NCI-H69 (cell line): ENCODE results near the gene PINK1.
"Not testable (repeated sequence)": the region's sequence is repeated elsewhere in the genome, so short reads cannot be mapped to it uniquely, and the experiment has no call there.

Experiments used
- DNase-seq: peaks from one replicate; lab custom pipeline; 2025; lab: John Stamatoyannopoulos, UW

Gene PINK1

DNA sequence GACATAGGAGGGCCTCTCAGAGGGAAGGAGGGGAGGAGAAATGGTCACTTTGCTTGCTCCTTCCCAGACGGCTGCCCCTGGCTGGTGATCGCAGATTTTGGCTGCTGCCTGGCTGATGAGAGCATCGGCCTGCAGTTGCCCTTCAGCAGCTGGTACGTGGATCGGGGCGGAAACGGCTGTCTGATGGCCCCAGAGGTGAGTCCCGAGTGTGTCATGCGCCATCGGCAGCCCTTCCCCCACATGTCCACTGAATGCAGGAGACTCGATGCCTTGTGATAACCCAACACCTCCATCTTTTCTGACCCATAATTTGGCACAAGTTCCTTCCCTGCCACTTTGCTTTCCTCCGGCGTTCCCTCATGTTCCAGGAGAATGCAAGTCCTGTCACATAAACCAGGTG, 15.2 kb downstream of the PINK1 start:
- no peak for DNase-seq

DNA sequence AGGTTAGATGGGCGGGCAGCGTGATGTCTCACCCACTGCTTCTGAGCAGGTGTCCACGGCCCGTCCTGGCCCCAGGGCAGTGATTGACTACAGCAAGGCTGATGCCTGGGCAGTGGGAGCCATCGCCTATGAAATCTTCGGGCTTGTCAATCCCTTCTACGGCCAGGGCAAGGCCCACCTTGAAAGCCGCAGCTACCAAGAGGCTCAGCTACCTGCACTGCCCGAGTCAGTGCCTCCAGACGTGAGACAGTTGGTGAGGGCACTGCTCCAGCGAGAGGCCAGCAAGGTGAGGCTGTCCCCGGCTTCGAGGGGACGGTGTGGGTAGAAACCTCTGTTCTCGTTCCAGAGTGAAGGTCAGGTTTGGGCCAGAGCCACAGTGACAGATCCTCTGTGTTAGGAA, 15.7 kb downstream of the PINK1 start:
- no peak for DNase-seq

DNA sequence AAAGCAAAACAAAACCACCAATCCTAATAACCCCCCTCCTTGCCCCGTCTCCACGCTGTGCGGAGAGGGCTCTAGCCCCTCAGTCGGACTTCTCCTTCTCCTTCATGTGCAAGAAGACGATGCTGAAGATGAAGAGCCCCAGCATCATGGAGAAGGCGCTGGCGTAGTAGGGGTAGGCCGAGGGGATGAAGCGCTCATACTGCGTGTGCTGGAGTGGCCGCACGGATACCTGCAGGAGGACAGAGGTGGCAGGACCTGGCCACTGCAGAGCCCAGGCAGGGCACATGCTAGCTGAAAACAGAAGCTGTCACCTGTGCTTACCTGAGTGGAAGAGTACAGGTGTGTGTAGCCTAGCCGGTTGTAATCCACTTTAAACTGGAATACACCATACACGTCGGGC, 19.0 kb downstream of the PINK1 start:
- DNase-seq: no peak

DNA sequence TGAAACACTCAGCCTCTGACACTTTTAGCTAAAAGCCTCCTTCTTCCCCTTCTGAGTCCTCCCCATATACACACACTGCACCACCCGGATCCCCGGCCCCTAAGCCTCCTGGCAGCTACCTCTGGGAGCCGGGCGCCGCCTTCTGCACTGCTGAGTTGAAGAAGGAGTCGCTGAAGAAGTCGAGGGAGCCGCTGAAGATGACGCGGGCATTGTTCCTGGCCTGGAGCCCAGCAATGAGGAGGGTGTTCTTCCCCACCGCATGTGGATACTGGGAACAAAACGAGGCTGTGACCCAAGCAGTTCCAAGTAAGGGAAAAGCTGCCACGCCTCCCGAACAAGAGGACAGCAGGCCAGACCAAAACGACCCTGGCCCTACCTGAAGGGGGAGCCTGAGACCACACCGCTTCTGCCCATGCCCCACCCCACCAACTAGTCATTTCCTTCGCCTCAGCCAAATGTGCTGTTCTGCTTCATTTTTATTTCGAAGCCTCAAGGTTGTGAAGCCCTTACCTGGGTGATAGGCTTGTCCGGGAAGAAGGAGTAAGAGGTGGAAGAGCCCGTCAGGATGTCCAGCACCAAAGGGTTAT, 20.9 kb downstream of the PINK1 start:
- DNase-seq: no peak

DNA sequence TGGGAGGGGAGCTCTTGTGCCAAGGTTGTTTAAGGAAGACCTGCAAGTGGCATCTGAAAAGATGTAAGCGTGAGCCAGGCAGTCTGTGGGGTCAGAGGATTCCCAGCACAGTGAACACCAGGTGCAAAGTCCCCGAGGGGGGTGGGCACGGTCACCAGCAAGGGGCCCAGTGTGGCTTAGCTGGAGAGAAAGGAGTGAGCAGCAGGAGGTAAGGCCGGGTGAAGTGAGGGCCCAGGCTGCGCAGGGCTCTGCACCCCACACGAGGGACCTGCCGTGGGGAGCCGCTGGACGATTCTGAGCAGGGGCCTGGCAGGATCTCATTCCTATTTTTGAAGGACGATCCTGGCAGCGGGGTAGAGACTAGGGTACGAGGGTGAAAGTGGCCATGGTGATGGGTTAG, 23.8 kb downstream of the PINK1 start:
- DNase-seq: no peak

DNA sequence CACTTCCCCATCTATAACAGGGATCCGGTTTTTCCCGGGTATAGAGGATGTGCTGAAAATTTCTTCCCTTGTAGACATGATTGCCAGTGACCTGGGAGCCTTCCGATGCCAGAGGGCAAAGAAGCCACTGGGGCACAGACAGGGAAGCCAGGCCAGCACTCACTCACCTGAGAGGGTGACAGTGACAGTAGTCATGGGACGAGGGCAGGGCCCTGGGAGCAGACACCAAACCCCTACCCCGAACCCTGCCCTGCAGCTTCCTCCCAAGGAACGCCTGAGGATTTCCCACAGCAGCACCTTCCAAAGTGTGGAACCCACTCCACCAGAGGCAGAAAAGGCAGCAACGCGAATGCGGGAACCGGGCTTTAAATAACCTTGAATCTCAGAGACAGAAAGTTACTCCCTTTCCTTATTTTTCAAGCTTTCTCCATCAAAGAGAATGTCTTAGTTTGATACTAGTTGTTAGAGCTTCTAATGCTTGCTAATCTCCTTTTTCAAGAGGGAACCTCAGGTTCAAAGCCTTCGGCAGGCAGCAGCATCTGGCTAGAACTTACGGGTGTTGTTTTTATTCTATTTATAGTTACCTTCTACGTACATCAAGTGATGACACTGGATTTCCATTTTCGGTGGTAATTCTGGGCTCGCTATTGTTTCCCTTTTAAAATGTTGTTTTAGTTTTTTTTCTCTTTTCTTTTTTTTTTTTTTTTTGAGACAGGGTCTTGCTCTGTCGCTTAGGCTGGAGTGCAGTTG, 25.1 kb downstream of the PINK1 start:
- DNase-seq: no peak

DNA sequence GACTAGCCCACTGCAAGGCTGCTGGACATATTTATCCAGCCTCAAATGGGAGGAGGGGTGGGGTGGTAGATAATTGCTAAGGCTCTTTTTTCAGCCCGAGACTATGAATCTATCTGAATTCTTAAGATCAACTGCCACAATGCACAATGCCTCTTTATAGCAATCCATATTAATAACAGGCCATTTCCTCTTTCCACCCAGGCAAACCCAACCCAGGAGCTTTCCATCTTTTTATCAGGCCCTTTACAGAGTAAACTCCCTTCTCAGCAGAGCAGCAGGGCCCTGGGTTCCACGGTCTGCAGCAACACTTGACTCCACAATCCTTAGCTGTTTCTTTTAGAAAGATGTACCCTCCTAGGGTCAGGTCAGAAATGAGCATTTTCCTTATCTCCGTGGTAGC, 27.1 kb downstream of the PINK1 start:
- no peak for DNase-seq

DNA sequence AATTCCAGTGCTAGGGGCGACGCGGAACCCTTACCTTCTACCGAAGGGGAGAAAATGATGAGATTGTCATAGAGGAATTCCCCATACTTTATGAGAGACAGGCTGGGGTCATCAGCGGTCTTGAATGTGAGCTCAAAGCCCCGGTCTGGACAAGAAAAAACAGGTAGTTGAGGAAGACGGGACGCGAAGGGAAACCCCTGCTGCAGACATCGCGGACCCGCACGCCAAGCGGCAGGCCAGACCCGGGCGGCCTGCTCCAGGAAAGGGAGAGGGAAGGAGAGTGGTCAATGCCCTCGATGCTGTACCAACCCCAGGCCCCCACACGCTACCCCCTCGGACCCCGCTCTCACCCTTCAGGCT, 27.6 kb downstream of the PINK1 start:
- DNase-seq: peak; percentile 20

DNA sequence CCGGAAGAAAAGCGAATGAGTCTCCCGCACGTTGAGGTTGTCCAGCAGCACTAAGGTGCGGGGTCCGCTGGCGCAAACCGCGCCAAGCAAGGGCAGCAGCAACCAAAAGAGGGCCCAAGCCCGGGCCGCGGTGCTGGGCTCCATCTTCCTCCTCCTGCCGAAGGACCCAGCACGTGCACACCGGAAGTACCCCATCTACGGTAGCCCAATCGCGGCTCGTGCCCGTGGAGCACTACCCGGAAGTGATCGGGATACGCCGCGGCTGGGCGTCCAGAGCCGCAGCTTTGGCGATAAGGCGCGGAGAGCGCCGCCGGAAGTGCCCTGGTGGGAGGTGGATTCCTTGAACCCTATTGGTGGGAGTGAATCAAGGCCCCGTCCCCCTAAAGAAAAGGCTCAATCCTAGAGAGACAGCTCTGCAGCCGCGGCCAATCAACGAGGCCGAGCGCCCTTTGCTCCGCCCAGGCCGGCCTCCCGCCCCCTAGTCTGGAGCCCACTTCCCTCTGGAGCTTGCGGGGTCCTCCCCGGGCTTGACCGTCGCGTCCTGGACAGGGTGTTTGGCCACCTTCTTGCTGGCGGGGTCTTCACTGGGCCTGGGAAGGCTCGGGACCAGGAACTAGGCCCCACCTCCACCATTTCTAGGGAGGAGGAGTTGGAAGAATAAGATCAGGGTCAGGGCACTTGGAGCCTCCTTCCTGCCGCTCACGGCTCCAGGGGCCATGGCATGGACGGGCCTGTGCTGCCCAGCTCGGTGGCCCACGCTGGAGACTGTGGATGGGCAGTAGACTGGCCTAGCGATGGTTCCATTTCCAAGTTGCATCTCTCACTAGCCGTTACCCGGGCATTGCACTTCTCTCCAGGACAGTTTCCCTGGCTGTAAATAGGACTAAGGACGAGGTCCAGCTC, 28.2 kb downstream of the PINK1 start, which contains the start of gene DDOST:
DDOST (minus strand) TSS at position 163 of the 903 bp plus-strand sequence; CDS start at position 144, 19 bp downstream.
- peak; percentile 97 for DNase-seq

DNA sequence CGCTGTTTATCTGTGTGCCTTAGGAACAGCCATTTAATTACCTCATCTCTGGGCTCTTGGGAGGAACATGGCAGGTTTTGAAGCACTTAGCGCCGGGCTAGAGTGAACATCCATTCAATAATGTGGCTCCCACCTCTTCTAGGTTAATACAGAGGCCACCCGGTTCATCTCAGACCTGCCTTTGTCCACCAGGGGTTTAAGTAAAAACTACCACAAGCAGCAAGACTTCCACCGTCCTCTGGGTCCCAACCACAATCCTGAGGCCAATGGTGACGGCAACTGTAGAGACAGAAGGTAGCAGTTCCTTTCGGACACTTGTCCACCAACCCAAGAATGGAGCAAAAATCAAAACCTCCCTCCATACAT, 28.8 kb downstream of the PINK1 start:
- peak; percentile 8 for DNase-seq

DNA sequence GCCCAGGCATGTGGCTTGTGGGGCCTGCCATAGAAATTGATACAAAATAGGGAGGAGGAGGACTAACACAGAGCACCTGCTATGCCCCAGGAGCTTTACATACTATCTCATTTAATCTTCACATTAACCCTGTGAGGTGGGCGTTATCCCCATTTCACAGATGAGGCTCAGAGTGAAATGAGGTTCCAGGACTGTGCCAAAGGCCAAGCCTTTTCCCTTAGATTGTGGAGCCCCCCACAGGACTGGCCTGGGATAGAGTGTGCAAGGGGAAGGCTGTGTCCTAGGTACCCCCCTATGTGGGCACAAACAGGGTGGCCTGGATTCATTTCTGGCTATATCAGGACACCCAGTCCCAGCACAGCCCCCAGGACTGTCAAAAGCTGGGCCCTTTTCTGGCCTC, 30.1 kb downstream of the PINK1 start:
- DNase-seq: peak; percentile 1

DNA sequence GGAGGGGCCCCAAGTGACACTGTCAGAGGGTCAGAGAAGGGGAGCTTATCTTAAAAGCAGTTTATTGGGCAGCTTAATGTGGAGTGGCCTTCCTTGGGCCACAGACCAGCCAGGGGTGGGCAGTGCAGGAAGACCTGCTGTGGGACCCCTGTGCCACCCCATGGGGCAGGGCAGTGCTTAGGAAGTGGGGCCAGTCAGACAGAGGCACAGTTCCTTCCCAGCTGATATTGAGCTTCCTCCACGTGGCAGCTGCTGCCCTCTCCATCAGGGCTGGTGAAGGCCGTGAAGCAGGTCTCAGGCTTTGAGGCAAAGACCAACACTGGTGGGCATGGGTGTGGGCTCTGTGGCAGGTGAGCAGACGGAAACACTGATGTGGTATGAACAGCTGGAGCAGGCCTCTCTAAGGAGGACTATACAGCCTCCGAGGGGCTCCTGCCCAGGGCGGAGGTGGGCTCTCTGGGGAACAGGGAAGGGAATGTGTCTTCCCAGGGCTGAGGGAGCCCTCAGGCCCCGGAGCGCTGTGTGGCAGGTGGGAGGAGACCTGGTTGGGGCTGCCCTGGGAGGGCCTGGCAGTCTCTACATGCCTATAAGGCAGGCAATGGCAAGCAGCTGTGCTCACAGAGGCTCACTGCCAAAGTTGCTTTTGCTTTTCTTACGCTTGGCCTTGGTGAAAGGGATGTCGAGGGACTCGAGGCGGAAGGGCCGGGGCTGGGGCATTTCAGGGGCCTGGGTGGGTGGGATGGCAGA, 30.9 kb downstream of the PINK1 start:
- DNase-seq: no peak

DNA sequence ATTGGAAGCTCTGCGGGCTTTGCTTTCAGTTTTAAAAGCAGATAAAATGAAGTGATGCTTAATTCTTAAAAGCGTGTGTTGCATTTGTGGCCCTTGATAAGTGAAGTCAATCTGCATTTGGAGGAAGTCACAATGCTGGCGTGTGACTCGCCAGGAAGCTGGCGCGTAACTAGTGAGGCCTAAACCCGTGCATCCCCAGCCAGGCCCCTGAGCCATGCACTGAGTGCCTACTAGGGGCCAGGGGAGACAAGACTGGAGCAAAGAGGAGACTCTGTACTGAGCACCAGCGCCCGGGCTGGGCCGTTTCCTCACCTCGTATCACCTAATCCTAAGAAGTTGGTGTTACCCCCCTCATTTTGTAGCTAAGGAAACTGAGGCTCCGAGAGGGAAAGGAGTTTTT, 32.5 kb downstream of the PINK1 start:
- DNase-seq: no peak

DNA sequence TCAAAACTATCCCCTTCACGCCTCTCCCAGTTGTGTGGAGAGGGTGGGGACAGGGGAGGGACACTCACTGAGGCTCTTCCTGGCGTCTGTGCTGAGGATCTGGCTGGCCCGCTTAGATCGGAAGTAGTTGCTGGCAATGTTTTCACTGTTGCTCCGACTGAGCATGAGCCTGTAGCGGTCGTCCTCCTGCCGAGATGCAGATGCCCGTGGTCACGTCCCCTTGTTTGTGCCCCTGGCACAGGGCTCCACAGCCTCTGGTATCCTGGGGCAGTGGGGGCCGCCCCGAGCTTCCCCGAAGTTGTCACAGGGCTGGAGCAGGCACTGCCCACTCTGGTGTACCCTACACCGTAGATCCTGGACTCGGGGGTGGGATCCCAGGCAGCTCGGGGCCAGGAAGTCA, 32.9 kb downstream of the PINK1 start:
- no peak for DNase-seq

DNA sequence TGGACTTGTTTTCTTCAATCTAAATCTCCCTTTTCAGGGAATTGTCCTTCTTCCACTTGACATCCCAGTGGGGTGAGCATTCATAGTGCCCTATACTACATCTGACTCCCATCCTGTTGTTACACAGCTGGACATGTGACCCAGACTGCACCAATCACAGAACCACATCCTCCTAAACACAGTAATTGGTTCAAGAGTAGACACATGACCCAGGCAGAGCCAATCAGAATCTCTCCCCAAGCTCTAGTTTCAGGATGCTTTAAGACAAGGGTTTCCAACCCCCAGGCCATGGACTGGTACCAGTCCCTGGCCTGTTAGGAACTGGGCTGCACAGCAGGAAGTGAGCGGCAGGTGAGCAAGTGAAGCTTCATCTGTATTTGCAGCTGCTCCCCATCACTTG, 33.5 kb downstream of the PINK1 start:
- peak; percentile 15 for DNase-seq

DNA sequence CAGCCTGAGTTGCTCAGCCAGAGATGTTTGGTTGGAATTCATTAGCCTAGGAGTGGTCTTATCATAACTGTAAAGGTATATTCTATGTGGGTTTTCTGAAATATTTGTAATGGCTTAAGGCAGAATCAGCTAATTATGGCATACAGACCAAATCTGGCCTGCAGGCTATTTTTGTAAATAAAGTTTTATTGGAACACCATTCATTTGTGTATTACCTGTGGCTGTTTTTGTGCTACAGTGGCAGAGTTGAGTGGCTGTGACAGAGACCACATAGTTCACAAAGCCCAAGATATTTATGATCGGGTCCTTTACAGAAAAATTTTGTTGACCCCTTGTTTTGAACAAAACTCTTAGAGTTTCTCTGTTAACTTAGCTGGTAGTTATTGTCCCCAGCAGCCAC, 35.3 kb downstream of the PINK1 start:
- DNase-seq: no peak

DNA sequence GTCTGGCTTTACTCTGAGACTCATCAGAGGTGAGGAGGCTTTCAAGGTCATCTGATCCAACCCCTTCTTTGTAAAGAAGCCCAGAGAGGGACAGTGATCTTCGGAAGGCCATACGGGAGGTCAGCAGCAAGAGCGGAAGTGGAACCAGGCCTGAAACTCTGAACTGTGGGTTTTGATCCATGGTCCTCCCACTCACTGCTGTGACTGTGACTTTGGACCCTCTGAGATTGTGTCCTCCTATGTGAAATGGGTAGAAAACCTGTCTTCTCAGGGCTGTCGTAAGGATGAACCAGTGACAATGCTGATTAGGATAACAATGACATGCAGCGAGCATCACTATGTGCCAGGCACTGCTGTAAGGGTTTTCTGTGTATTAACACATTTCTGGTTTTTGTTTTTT, 37.7 kb downstream of the PINK1 start:
- no peak for DNase-seq

DNA sequence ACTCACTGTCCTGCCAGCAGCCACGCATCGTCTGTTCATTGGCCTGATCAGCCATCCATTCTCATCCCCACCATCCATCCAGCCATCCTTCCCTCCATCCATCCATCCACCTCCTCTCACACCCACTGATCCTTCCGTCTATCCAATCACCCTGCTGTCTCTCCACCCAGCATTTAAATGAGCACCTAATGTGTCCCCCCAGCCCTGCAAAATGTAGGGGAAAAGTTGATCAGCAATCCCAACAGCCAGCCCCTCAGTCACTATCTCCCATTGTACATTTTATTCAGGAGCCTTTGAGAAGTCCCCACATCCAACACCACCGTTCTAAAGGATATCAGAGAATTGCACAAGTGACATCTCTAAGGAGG, 39.0 kb downstream of the PINK1 start:
- no peak for DNase-seq

DNA sequence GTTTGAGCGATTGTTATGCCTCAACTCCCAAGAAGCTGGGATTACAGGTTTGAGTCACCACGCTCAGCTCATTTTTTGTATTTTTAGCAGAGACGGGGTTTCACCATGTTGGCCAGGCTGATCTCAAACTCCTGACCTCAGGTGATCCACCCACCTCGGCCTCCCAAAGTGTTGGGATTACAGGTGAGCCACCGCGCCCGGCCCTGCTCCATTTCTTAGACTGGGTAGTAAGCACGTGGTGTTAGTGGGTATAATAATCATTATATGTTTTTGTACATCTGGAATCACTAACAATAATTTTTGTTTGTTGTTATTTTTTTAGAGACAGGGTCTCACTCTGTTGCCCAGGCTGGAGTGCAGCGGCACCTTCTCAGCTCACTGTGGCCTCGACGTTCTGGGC, 40.4 kb downstream of the PINK1 start:
- DNase-seq: not testable (repeated sequence)

DNA sequence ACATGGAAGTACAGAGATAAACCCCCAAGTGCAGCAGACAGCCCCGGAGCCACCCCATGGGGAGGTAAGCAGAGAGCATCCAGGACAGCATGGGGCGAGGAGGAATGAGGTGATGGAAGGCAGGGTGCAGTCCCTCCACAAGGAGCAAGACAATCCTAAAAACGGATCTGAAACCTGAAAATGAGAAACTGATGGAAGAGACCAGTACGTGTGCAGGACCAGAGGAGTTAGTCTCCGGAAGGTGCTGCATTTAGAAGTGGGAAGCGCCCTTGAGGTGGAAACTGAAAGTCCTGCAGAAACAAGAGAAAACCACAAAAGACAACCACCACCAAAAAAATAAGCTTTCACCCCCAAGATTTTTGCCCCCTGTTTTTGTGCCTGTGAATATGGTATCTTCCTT, 45.3 kb downstream of the PINK1 start:
- no peak for DNase-seq

DNA sequence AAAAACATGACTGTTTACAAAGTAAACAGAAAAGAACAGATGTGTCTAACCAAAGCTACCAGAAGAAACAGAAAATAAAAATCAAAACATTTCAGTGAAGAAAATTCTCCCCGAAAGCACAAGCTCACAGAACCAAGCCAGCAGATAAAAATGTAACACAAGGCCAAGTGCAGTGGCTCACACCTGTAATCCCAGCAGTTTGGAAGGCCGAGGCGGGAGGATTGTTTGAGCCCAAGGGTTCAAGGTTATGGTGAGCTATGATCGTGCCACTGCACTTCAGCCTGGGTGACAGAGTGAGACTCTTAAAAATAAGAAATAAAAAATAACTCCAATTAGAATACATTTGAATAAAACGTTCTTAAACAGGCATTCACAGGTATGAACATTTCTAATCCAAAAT, 47.0 kb downstream of the PINK1 start:
- DNase-seq: no peak

DNA sequence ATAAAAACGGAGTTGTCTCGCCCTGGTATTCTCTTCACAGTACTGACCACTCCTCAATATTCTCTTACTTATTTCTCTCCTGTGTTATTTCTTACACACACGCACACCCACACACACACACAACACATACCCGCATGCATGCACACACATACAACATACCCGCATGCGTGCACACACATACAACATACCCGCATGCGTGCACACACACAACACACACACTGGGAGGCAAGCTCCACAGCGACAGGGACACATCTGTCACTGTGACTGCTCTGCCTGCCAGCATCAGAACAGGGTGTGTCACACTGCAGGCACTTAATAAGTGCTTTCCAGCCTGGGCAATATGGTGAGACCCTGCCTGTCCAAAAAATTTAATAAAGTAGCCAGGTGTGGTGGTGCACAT, 48.7 kb downstream of the PINK1 start:
- DNase-seq: no peak
